HG03103 (cell line): ENCODE results near the gene RSAD1.
A peak's percentile ranks its signal among the peaks of the same experiment; 100 is the strongest.

ENCODE experiments used
- ATAC-seq: cut with Tn5 transposase; IDR thresholded peaks from one replicate; pipeline ENCODE4 v1.9.1; 2021; ENCODE audit warnings: low read depth; ENCODE audit not compliant: unreplicated experiment

The RSAD1 gene

GRCh38 chr17:50478391-50479381 lies at the start of gene RSAD1:
TSS of gene RSAD1 (plus strand) at chr17:50478860. CDS start at chr17:50478885, 25 bp downstream.
- peak; percentile 77 for ATAC-seq

GRCh38 chr17:50429793-50430192 lies 48.9 kb upstream of the RSAD1 start:
- no peak for ATAC-seq

- ATAC-seq = no peak
Measured at GRCh38 chr17:50430821-50431618, 47.6 kb upstream of the RSAD1 start.

- no peak for ATAC-seq
Measured at GRCh38 chr17:50432125-50432762, 46.4 kb upstream of the RSAD1 start.

GRCh38 chr17:50437409-50437808 lies 41.3 kb upstream of the RSAD1 start:
- no peak for ATAC-seq

- no peak for ATAC-seq
Measured at GRCh38 chr17:50439008-50439407, 39.7 kb upstream of the RSAD1 start.

GRCh38 chr17:50440172-50440837 lies 38.4 kb upstream of the RSAD1 start:
- no peak for ATAC-seq

GRCh38 chr17:50440838-50441829 lies 37.5 kb upstream of the RSAD1 start:
- ATAC-seq = no peak

- ATAC-seq = no peak
Measured at GRCh38 chr17:50443505-50443974, 35.1 kb upstream of the RSAD1 start.

GRCh38 chr17:50444841-50445715 lies 33.6 kb upstream of the RSAD1 start:
- ATAC-seq = no peak

GRCh38 chr17:50445730-50446325 lies 32.8 kb upstream of the RSAD1 start:
- no peak for ATAC-seq

GRCh38 chr17:50447870-50448595 lies 30.6 kb upstream of the RSAD1 start:
- ATAC-seq = no peak

GRCh38 chr17:50448643-50449042 lies 30.0 kb upstream of the RSAD1 start:
- ATAC-seq = no peak

GRCh38 chr17:50451943-50452629 lies 26.6 kb upstream of the RSAD1 start:
- ATAC-seq = no peak

GRCh38 chr17:50452630-50453300 lies 25.9 kb upstream of the RSAD1 start:
- ATAC-seq = no peak

GRCh38 chr17:50453901-50454300 lies 24.8 kb upstream of the RSAD1 start:
- no peak for ATAC-seq
